HEK293T (cell line): ENCODE results near the gene NRXN2.

Experiments
- CTCF ChIA-PET: fragments of 350-600 bp; formaldehyde crosslinking; extraction: SDS; loops from one replicate; lab custom pipeline; 2021; ENCODE audit warnings: antibody characterized with exemption, inconsistent platforms; lab: Yijun Ruan, JAX
- POLR2A ChIA-PET: fragments of 350-600 bp; formaldehyde crosslinking; extraction: SDS; loops from one replicate; lab custom pipeline; 2020; ENCODE audit warnings: antibody characterized with exemption, inconsistent platforms; lab: Yijun Ruan, JAX
- DNase-seq: peaks from one replicate; pipeline ENCODE4 v3.0.0; 2012; ENCODE audit warnings: mixed read lengths; ENCODE audit errors: extremely low spot score
- ARNT ChIP-seq: fragments of 450-650 bp; IDR thresholded peaks from 2 replicates; pipeline ENCODE4 v1.6.1; 2017; ENCODE audit warnings: mild to moderate bottlenecking
- BHLHE40 ChIP-seq: fragments of 450-650 bp; IDR thresholded peaks from 2 replicates; pipeline ENCODE4 v1.6.1; 2016; ENCODE audit warnings: mild to moderate bottlenecking, moderate library complexity, borderline replicate concordance
- CTBP1 ChIP-seq: fragments of 450-650 bp; IDR thresholded peaks from 2 replicates; pipeline ENCODE4 v1.6.1; 2016; ENCODE audit warnings: borderline replicate concordance
- ELF4 ChIP-seq: fragments of 450-650 bp; IDR thresholded peaks from 2 replicates; pipeline ENCODE4 v1.6.1; 2017; ENCODE audit warnings: antibody characterized with exemption
- FOXA1 ChIP-seq: fragments of 450-650 bp; IDR thresholded peaks from 2 replicates; pipeline ENCODE4 v1.6.1; 2016; ENCODE audit warnings: mild to moderate bottlenecking
- FOXK2 ChIP-seq: fragments of 450-650 bp; IDR thresholded peaks from 2 replicates; pipeline ENCODE4 v1.6.1; 2016; ENCODE audit warnings: mild to moderate bottlenecking
- FOXM1 ChIP-seq: fragments of 450-650 bp; IDR thresholded peaks from 2 replicates; pipeline ENCODE4 v1.6.1; 2017; ENCODE audit warnings: mild to moderate bottlenecking, borderline replicate concordance
- HDGF ChIP-seq: fragments of 450-650 bp; IDR thresholded peaks from 2 replicates; pipeline ENCODE4 v1.6.1; 2017; ENCODE audit warnings: antibody characterized with exemption, borderline replicate concordance
- L3MBTL2 ChIP-seq: fragments of 450-650 bp; conservative IDR thresholded peaks from 2 replicates; pipeline ENCODE4 v1.6.1; 2016; ENCODE audit warnings: mild to moderate bottlenecking
- LEF1 ChIP-seq: fragments of 450-650 bp; IDR thresholded peaks from 2 replicates; pipeline ENCODE4 v1.6.1; 2017; ENCODE audit warnings: mild to moderate bottlenecking, borderline replicate concordance
- NFRKB ChIP-seq: fragments of 450-650 bp; IDR thresholded peaks from 2 replicates; pipeline ENCODE4 v1.6.1; 2016; ENCODE audit warnings: mild to moderate bottlenecking, moderate library complexity
- PKNOX1 ChIP-seq: fragments of 450-650 bp; IDR thresholded peaks from 2 replicates; pipeline ENCODE4 v1.6.1; 2016
- SP1 ChIP-seq: fragments of 450-650 bp; IDR thresholded peaks from 2 replicates; pipeline ENCODE4 v1.6.1; 2017
- SUZ12 ChIP-seq: fragments of 450-650 bp; IDR thresholded peaks from 2 replicates; pipeline ENCODE4 v1.6.1; 2016; ENCODE audit warnings: mild to moderate bottlenecking
- TARDBP ChIP-seq: fragments of 450-650 bp; IDR thresholded peaks from 2 replicates; pipeline ENCODE4 v1.6.1; 2016
- ZNF384 ChIP-seq: fragments of 450-650 bp; IDR thresholded peaks from 2 replicates; pipeline ENCODE4 v1.6.1; 2016

NRXN2 gene

DNA sequence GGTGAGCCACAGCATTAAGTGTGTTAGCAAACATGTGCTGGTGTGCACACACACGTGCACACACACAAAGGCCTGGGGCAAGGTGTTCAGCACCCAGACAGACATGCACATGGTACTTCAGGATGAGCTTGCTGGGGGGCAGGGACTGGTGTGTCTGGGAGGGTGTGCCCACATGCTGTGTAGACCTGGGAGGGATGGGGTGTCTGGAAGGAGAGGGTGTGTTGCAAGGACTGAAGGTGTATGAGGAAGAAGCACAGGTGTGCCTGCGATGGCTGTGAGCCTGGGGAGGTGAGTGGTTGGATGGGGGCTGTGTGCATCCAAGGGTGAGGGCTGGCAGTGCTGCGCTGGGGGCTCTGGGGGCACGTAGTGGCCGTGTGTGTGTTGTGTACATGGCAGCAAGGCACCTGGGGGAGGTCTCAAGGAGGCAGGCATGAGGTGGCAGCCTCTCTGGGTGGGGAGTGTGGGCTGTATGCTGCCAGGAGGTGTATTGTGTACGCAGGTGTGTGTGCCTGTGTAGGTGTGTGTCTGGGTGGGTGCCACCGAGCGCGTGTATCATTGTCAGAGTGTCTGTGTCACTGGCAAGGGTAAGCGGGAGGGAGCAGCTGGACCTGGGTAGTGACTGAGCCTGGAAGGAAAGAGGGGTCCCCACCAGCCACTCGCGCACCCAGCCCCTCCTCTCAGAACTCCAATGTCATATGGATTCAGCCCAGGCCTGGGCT lies 2.2 kb downstream of the NRXN2 start:
- no peak for DNase-seq
- TF ChIP-seq FOXM1: no peak
- no peak for TF ChIP-seq LEF1
- no peak for TF ChIP-seq TARDBP
- no peak for TF ChIP-seq HDGF
- no peak for TF ChIP-seq FOXA1
- no peak for TF ChIP-seq CTBP1
- no peak for TF ChIP-seq NFRKB
- TF ChIP-seq BHLHE40: no peak
- no peak for TF ChIP-seq FOXK2
- no peak for TF ChIP-seq ELF4
- TF ChIP-seq ARNT: no peak
- no peak for TF ChIP-seq L3MBTL2
- TF ChIP-seq ZNF384: no peak
- TF ChIP-seq PKNOX1: no peak
- TF ChIP-seq SUZ12: no peak
- CTCF ChIA-PET: interaction anchor here (2.2 kb wide), 1 partner anchor 32 kb away, joined by 7 read pairs; no protein-coding TSS in a partner anchor
- POLR2A ChIA-PET: no interaction called here

DNA sequence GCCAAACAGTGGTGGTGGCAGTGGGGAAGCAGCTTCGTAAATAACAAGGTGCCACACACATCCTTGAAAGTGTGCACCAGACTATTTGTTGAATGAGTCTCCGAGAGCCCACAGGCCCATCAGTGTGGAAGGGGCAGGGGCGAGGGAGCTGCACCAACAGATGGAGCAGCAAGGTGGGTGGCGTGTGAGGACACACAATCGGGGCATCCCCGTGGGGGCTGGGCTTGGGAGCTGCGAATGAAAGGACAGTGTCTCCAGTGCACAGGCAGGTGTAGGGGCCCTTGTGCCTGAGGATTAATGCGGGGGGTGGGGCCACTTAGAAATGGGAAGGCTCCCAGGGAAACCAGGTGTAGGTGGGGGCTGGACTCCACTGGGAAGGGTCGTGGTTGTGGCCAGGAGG lies 2.8 kb downstream of the NRXN2 start:
- CTCF ChIA-PET: interaction anchor here (2.2 kb wide), 1 partner anchor 31 kb away, joined by 7 read pairs; no protein-coding TSS in a partner anchor
- no peak for TF ChIP-seq ZNF384
- no peak for TF ChIP-seq FOXK2
- TF ChIP-seq SUZ12: no peak
- TF ChIP-seq NFRKB: no peak
- no peak for TF ChIP-seq PKNOX1
- no peak for TF ChIP-seq CTBP1
- no peak for TF ChIP-seq FOXA1
- no peak for TF ChIP-seq LEF1
- TF ChIP-seq FOXM1: no peak
- no peak for TF ChIP-seq TARDBP
- TF ChIP-seq BHLHE40: no peak
- TF ChIP-seq ELF4: no peak
- no peak for TF ChIP-seq L3MBTL2
- TF ChIP-seq HDGF: no peak
- TF ChIP-seq SP1: no peak
- DNase-seq: no peak
- POLR2A ChIA-PET: no interaction called here

DNA sequence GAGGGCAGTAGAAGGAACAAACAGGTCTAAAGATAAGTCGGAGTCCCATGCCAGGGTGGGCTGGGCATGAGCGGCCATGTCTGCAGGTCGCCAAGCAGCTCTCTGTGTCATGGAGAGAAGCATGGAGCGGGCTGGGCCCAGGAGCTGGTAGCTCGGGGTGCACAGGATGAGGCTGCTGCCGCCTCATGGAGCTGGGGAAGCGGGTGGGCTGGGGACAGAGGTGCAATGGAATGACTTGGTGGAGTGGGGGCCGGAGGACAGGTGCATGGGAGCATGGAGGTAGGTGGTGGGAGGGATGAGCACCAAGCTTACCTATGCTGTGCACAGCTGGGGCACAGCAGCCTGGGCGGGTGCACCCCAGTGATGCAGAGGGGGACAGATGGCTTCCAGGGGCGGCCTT lies 3.6 kb downstream of the NRXN2 start:
- DNase-seq: no peak
- ChIA-PET POLR2A (no interaction called here), CTCF (interaction anchor here (0.9 to 2.2 kb wide), 2 partner anchors 9 to 31 kb away, joined by 3 to 7 read pairs; no protein-coding TSS in a partner anchor)
- TF ChIP-seq SP1 (no peak), FOXK2 (no peak), L3MBTL2 (no peak)

- ChIA-PET CTCF (interaction anchor here (2.2 kb wide), 1 partner anchor 30 kb away, joined by 7 read pairs; no protein-coding TSS in a partner anchor), POLR2A (no interaction called here)
- no peak for DNase-seq
- no peak for TF ChIP-seq TARDBP
- no peak for TF ChIP-seq NFRKB
- TF ChIP-seq HDGF: no peak
- TF ChIP-seq FOXK2: no peak
- no peak for TF ChIP-seq ZNF384
- TF ChIP-seq FOXM1: no peak
- no peak for TF ChIP-seq BHLHE40
- TF ChIP-seq L3MBTL2: no peak
- TF ChIP-seq LEF1: no peak
- no peak for TF ChIP-seq CTBP1
- no peak for TF ChIP-seq FOXA1
- TF ChIP-seq PKNOX1: no peak
- TF ChIP-seq ELF4: no peak
- TF ChIP-seq SUZ12: no peak
- TF ChIP-seq ARNT: no peak
These were observed 4.2 kb downstream of the NRXN2 start for GRCh38 chr11:64718780-64719124.

DNA sequence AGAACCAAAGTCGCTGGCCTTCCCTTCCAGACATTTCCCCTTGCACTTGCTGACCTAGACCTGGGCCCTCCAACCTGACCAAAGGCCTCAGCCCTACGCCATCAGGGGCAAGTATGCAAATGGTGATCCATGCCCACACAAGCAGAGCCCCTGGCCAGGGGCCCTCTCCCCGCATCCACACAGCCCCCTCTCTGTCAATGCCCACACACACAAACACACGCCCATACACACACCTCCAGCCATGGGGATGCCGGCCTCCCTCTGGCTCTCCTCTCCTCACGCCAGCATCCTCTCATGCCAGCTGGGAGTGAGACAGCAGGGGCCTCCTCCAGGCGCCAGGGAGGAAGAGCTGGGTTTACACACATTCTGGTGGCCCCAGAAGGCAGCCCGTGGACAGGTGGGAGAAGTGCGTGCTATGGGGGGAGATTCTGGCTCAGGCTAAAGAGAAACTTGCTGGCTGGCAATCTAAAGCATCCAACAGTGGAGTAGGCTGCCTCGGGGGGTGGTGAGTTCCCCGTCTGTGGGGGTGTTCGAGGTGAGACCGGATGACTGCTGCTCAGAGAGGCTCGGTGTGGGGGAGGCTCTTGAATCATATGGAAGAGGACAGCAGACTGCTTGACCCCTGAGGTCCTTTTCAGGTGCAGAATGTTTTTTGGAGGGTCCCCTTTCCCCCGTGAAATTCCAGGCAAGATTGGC lies 4.8 kb downstream of the NRXN2 start:
- ChIA-PET POLR2A (no interaction called here), CTCF (interaction anchor here (0.7 to 2.2 kb wide), 2 partner anchors 29 to 30 kb away, joined by 3 to 7 read pairs; no protein-coding TSS in a partner anchor)
- DNase-seq: no peak
- TF ChIP-seq HDGF: no peak
- no peak for TF ChIP-seq SP1
- TF ChIP-seq FOXK2: no peak
- no peak for TF ChIP-seq FOXM1
- no peak for TF ChIP-seq PKNOX1
- no peak for TF ChIP-seq TARDBP
- TF ChIP-seq SUZ12: no peak
- TF ChIP-seq FOXA1: no peak
- no peak for TF ChIP-seq BHLHE40
- no peak for TF ChIP-seq L3MBTL2
- no peak for TF ChIP-seq ZNF384
- no peak for TF ChIP-seq LEF1
- TF ChIP-seq NFRKB: no peak
- no peak for TF ChIP-seq CTBP1
- TF ChIP-seq ELF4: no peak
- no peak for TF ChIP-seq ARNT
